K562 (cell line): ENCODE data around the gene CHD8. TPM values are rescaled to one million over a fixed set of nuclear protein-coding genes. Genes with fewer than 3 reads are reported as not detected.

Experiments
- ATAC-seq: fragments of 200-7000 bp; cut with Tn5 transposase; 3 replicates; pipeline ENCODE4 v1.9.1; 2020; ENCODE audit warnings: moderate library complexity
- BruUV-seq: library from RNA; stranded (reverse); fragments of 400-500 nt; replicated peaks from 2 replicates; lab custom pipeline; 2021; lab: Mats Ljungman, UMichigan
- CTCF ChIA-PET: fragments of 300-600 bp; formaldehyde crosslinking; extraction: SDS; loops from one replicate; lab custom pipeline; 2021; ENCODE audit warnings: low intra/inter-chr PET ratio; lab: Yijun Ruan, JAX
- POLR2A ChIA-PET: fragments of 300-600, 350-650 bp; sonication (Branson Sonifier 250); formaldehyde crosslinking; extraction: SDS; loops from one replicate; lab custom pipeline; 2021; ENCODE audit warnings: antibody characterized with exemption, inconsistent platforms; lab: Yijun Ruan, JAX
- DNase-seq, 4 experiments: peaks; one replicate each; pipeline versions ENCODE4 v3.0.0 to v3.0.0-alpha.2; 2011 to 2018; ENCODE audit warnings: low spot score in 3 of 4, mixed read lengths in 3 of 4; ENCODE audit errors: extremely low read depth in 1 of 4
- FAIRE-seq: peaks from 2 replicates; lab custom pipeline; 2011; peaks lifted over from hg19 to GRCh38; lab: Jason Lieb, UNC
- H2AFZ ChIP-seq: 2 replicates; pipeline ENCODE4 v1.6.0; 2011; ENCODE audit warnings: low read depth, low read length, control low read depth, inconsistent platforms
- H3K27ac ChIP-seq: fragments of 200-600 bp; 3 replicates; pipeline ENCODE4 v1.8.0; 2011; ENCODE audit warnings: low read depth, mild to moderate bottlenecking, control low read depth, inconsistent platforms, low read length, moderate library complexity, mixed read lengths; ENCODE audit errors: extremely low read depth
- H3K27me3 ChIP-seq, 2 experiments: fragments of 300-600 bp in 1 of 2; 2 replicates in 1 of 2; 3 replicates in 1 of 2; pipeline versions ENCODE4 v1.6.0 to v1.8.0; 2011; ENCODE audit warnings: inconsistent platforms in 2 of 2, low read length in 2 of 2, mild to moderate bottlenecking in 1 of 2, mixed read lengths in 1 of 2, moderate library complexity in 1 of 2; ENCODE audit not compliant: control insufficient read depth in 2 of 2, insufficient read depth in 2 of 2
- H3K36me3 ChIP-seq: fragments of 300-600 bp; 3 replicates; pipeline ENCODE4 v1.8.0; 2011; ENCODE audit warnings: mild to moderate bottlenecking, low read length, inconsistent platforms; ENCODE audit not compliant: control insufficient read depth, insufficient read depth
- H3K4me1 ChIP-seq, 2 experiments: fragments of 200-600 bp in 1 of 2; replicated peaks in 1 of 2; 2 replicates in 1 of 2; 3 replicates in 1 of 2; pipeline versions ENCODE4 v1.5.1 to v1.8.0; 2011; ENCODE audit warnings: inconsistent platforms in 2 of 2, low read length in 2 of 2, mild to moderate bottlenecking in 1 of 2, mixed read lengths in 1 of 2, moderate library complexity in 1 of 2; ENCODE audit not compliant: control insufficient read depth in 2 of 2, insufficient read depth in 2 of 2
- H3K4me2 ChIP-seq: 2 replicates; pipeline ENCODE4 v1.6.1; 2011; ENCODE audit warnings: low read length, control low read depth, inconsistent platforms, mixed read lengths; ENCODE audit not compliant: insufficient read depth
- H3K4me3 ChIP-seq: fragments of 200-600 bp; sonication (generic), shearing (Covaris generic); 2 replicates; pipeline ENCODE4 v1.5.1; 2016; ENCODE audit warnings: control low read depth, inconsistent platforms
- H3K79me2 ChIP-seq: fragments of 200-600 bp; 3 replicates; pipeline ENCODE4 v1.8.0; 2011; ENCODE audit warnings: low read length, inconsistent platforms; ENCODE audit not compliant: control insufficient read depth, insufficient read depth
- H3K9ac ChIP-seq, 2 experiments: 2 replicates each; pipeline versions ENCODE4 v1.6.0 to v1.6.1; 2011; ENCODE audit warnings: low read depth in 2 of 2, low read length in 2 of 2, control low read depth in 1 of 2, inconsistent platforms in 1 of 2, mild to moderate bottlenecking in 1 of 2, mixed read lengths in 1 of 2; ENCODE audit not compliant: insufficient read depth in 1 of 2
- H3K9me1 ChIP-seq: one replicate; pipeline ENCODE4 v1.6.0; 2011; ENCODE audit warnings: inconsistent platforms, mild to moderate bottlenecking, low read length, moderate library complexity; ENCODE audit not compliant: control insufficient read depth, insufficient read depth
- H3K9me3 ChIP-seq: replicated peaks from 2 replicates; pipeline ENCODE4 v1.5.1; 2011; ENCODE audit warnings: low read depth, low read length, inconsistent platforms; ENCODE audit not compliant: control insufficient read depth, insufficient read depth
- H4K20me1 ChIP-seq: replicated peaks from 2 replicates; pipeline ENCODE4 v1.6.1; 2011; ENCODE audit warnings: low read length, inconsistent platforms, mixed read lengths; ENCODE audit not compliant: control insufficient read depth, insufficient read depth
- BACH1 ChIP-seq: fragments of 200-800 bp; sonication (Bioruptor generic); IDR thresholded peaks from 2 replicates; pipeline ENCODE4 v1.6.1; 2016; ENCODE audit warnings: missing genetic modification characterization, missing compliant biosample characterization
- CREB3 ChIP-seq: fragments of 450-650 bp; conservative IDR thresholded peaks from 2 replicates; pipeline ENCODE4 v1.6.1; 2016; ENCODE audit warnings: missing genetic modification characterization, low read depth, mild to moderate bottlenecking, missing compliant biosample characterization, moderate library complexity
- KLF10 ChIP-seq: fragments of 250-450 bp; sonication (Bioruptor Pico); IDR thresholded peaks from 2 replicates; pipeline ENCODE4 v1.6.1; 2021; ENCODE audit warnings: matching md5 sums
- NFE2 ChIP-seq: IDR thresholded peaks from 2 replicates; pipeline ENCODE4 v1.6.1; 2014; ENCODE audit warnings: antibody characterized with exemption, low read depth
- SIRT6 ChIP-seq: IDR thresholded peaks from one replicate; pipeline ENCODE4 v1.6.1; 2012; ENCODE audit warnings: low read depth, mild to moderate bottlenecking, control low read depth, inconsistent platforms, low read length, moderate library complexity
- ZBTB33 ChIP-seq: sonication (generic); formaldehyde crosslinking; IDR thresholded peaks from 2 replicates; pipeline ENCODE4 v1.8.1; 2023; ENCODE audit warnings: mild to moderate bottlenecking, missing genetic modification reagents
- ZNF282 ChIP-seq: sonication (generic); formaldehyde crosslinking; IDR thresholded peaks from 2 replicates; pipeline ENCODE4 v1.8.1; 2023; ENCODE audit warnings: missing genetic modification reagents
- WGBS: fragments of 100-300 bp; shearing (Covaris generic); methylation state at CpG from one replicate; pipeline ENCODE4 v1.1.6; 2016; ENCODE audit warnings: low coverage, mixed read lengths; ENCODE audit not compliant: insufficient coverage; ENCODE audit errors: missing lambda C conversion rate; 5-methylcytosine and 5-hydroxymethylcytosine counted together
- in situ Hi-C: fragments of 300-500 bp; cut with MboI; formaldehyde crosslinking; loops from 4 replicates; pipeline ENCODE4 v1.15.0; 2018; ENCODE audit warnings: inconsistent platforms, mixed read lengths
- intact Hi-C: fragments of 100-400 bp; cut with micrococcal nuclease; formaldehyde crosslinking; loops from 2 replicates; pipeline ENCODE4 v1.14.2; 2022
- polyA plus RNA-seq, 8 experiments: library from polyadenylated mRNA; depleted of rRNA in 4 of 8; stranded (reverse) in 5 of 8; unstranded in 3 of 8; fragments of >200 nt; fragmentation: Nextera tagmentation in 2 of 8; fragmentation: Illumina TruSeq in 1 of 8; extraction: Ambion mirVana in 2 of 8; extraction: Trizol in 1 of 8; gene quantifications; 2 replicates each; pipeline versions ENCODE4 v1.2.1 to v1.2.3, GENCODE V29; 2011 to 2014; ENCODE audit warnings: inconsistent platforms in 1 of 8, missing spikeins in 1 of 8
- total RNA-seq, 7 experiments: library from RNA; depleted of rRNA in 6 of 7; stranded (reverse); fragments of >200 nt in 6 of 7; fragmentation: Illumina TruSeq in 2 of 7; extraction: Trizol in 2 of 7; gene quantifications; 2 replicates each; pipeline versions ENCODE4 v1.2.1 to v1.2.3, GENCODE V29; 2011 to 2021; ENCODE audit warnings: low replicate concordance in 1 of 7
- TF ChIP-seq, protein P1 (sequence below): IDR thresholded peaks from 2 replicates; pipeline ENCODE4 v1.6.1; 2014; ENCODE audit warnings: antibody characterized with exemption

Gene CHD8
- total and polyA plus RNA-seq, 9 of the 15 experiments (the other 6 are each of a cell fraction or from before 2014, with no cell fraction given), result 11.1 to 51.2 (median 32.8) TPM

- 90% methylated on average over 4 of the region's 4 CpGs for WGBS
- peaks cover 67% of the 10 kb centered on the region for H3K36me3 ChIP-seq
- no peaks in the 10 kb centered on the region; a peak in 1 of 5 replicates for H3K4me1 ChIP-seq
- TF ChIP-seq NFE2, result no peak
- no peak for TF ChIP-seq BACH1
- H3K27ac ChIP-seq, result no peak overlapping the region
- no peak for ATAC-seq
- H3K27me3 ChIP-seq, result no peaks in the 10 kb centered on the region
- in situ Hi-C loops, result no loop called here
- no peak for DNase-seq
- POLR2A ChIA-PET, result interaction anchor here (0.7 kb wide), 1 partner anchor 12 kb away, joined by 4 read pairs; no protein-coding TSS in a partner anchor
- no peak overlapping the region for H3K4me2 ChIP-seq
- no peak overlapping the region for H3K4me3 ChIP-seq
- CTCF ChIA-PET, result no interaction called here
- no peak overlapping the region for H3K9ac ChIP-seq
- BruUV-seq, result no TSS peak
- no peaks in the 10 kb centered on the region for H4K20me1 ChIP-seq
- no peak for FAIRE-seq
- no peaks in the 10 kb centered on the region for H3K9me3 ChIP-seq
- intact Hi-C loops, result loop anchor here (2.0 kb wide), 1 partner anchor 51 kb away; no protein-coding TSS in a partner anchor
- H2AFZ ChIP-seq, result no peak overlapping the region
- no peaks in the 10 kb centered on the region for H3K9me1 ChIP-seq
- no peaks in the 10 kb centered on the region for H3K79me2 ChIP-seq
Observed at GRCh38 chr14:21415329-21415728, 40.6 kb downstream of the CHD8 start.

DNA sequence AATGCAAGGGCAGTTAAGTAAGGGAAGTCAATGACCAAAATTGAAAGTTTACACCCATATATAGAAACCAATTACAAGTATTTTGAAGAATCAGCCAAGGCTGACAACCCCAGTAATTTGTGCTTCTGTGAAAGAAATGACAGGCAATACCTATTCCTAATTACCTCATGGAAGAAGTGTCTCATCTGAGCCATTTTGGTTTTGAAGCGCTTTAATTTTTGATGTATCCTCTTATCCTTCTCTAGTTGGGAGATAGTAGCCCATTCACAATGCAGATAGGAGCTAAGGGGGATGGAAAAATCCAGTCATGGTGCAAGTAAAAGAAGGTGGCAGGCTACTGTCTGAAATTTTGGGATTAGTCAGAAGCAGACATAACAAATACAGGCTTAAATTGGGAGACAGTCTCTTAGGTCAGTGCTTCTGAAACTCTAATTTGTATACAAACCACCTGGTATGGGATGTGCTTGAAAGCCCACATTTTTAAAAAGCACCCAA is 41.7 kb downstream of the CHD8 start:
- DNase-seq (no peak), FAIRE-seq (no peak), ATAC-seq (no peak)
- in situ Hi-C loops (no loop called here), intact Hi-C loops (loop anchor here (2.0 kb wide), 1 partner anchor 49 kb away; no protein-coding TSS in a partner anchor)
- H3K36me3 ChIP-seq, result peaks cover 69% of the 10 kb centered on the region
- BruUV-seq, result no TSS peak
- TF ChIP-seq, protein P1, sequence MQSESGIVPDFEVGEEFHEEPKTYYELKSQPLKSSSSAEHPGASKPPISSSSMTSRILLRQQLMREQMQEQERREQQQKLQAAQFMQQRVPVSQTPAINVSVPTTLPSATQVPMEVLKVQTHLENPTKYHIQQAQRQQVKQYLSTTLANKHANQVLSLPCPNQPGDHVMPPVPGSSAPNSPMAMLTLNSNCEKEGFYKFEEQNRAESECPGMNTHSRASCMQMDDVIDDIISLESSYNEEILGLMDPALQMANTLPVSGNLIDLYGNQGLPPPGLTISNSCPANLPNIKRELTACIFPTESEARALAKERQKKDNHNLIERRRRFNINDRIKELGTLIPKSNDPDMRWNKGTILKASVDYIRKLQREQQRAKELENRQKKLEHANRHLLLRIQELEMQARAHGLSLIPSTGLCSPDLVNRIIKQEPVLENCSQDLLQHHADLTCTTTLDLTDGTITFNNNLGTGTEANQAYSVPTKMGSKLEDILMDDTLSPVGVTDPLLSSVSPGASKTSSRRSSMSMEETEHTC, result no peak
- no peak for TF ChIP-seq CREB3 (tag)
- TF ChIP-seq ZNF282 (CRISPR knock-in tag), result no peak
- TF ChIP-seq BACH1, result no peak
- no peak for TF ChIP-seq KLF10 (CRISPR knock-in tag)
- TF ChIP-seq ZBTB33 (CRISPR knock-in tag), result no peak
- TF ChIP-seq SIRT6, result no peak
- no peaks in the 10 kb centered on the region for H3K4me1 ChIP-seq
- H2AFZ ChIP-seq, result no peak overlapping the region
- H4K20me1 ChIP-seq, result no peaks in the 10 kb centered on the region
- WGBS, result 100% methylated on average over 1 of the region's 1 CpG
- H3K9ac ChIP-seq, result no peak overlapping the region
- H3K4me3 ChIP-seq, result no peak overlapping the region
- no peak overlapping the region for H3K4me2 ChIP-seq
- POLR2A ChIA-PET, result interaction anchor here (0.6 kb wide), 1 partner anchor 57 kb away, joined by 3 read pairs; no protein-coding TSS in a partner anchor
- H3K79me2 ChIP-seq, result no peaks in the 10 kb centered on the region
- no peak overlapping the region for H3K27ac ChIP-seq
- H3K27me3 ChIP-seq, result no peaks in the 10 kb centered on the region
- H3K9me3 ChIP-seq, result no peaks in the 10 kb centered on the region
- CTCF ChIA-PET, result no interaction called here
- H3K9me1 ChIP-seq, result no peaks in the 10 kb centered on the region
